Measurements from ENCODE around the gene CD3D. TPM values are rescaled to one million over a fixed set of nuclear protein-coding genes. Genes with fewer than 3 reads are reported as not detected.

The CD3D gene
- total RNA-seq, 4 donors from 2014 or later: 15.4 to 26.6 (median 21.1) TPM

- DNase-seq: peak in 2 of 3 donors; percentile 59 to 77
- H3K36me3 ChIP-seq: no peaks in the 10 kb centered on the region
- no peaks in the 10 kb centered on the region for H3K4me1 ChIP-seq
- no peaks in the 10 kb centered on the region for H3K27me3 ChIP-seq
- no peaks in the 10 kb centered on the region for H3K9me3 ChIP-seq
- peak within 1 kb of the TSS; percentile 42 to 76 (median 69) for H3K27ac ChIP-seq
- TF ChIP-seq POLR2A (IDR thresholded peaks at IDR 0.05): peak; percentile 19 to 37
- TF ChIP-seq, protein P1, sequence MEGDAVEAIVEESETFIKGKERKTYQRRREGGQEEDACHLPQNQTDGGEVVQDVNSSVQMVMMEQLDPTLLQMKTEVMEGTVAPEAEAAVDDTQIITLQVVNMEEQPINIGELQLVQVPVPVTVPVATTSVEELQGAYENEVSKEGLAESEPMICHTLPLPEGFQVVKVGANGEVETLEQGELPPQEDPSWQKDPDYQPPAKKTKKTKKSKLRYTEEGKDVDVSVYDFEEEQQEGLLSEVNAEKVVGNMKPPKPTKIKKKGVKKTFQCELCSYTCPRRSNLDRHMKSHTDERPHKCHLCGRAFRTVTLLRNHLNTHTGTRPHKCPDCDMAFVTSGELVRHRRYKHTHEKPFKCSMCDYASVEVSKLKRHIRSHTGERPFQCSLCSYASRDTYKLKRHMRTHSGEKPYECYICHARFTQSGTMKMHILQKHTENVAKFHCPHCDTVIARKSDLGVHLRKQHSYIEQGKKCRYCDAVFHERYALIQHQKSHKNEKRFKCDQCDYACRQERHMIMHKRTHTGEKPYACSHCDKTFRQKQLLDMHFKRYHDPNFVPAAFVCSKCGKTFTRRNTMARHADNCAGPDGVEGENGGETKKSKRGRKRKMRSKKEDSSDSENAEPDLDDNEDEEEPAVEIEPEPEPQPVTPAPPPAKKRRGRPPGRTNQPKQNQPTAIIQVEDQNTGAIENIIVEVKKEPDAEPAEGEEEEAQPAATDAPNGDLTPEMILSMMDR (IDR thresholded peaks at IDR 0.05): no peak
- peak within 1 kb of the TSS; percentile 26 to 42 (median 30) for H3K4me3 ChIP-seq
These were observed 1.5 kb upstream of the CD3D start, which contains the start of gene CD3G for GRCh38 chr11:118343981-118344515. TSS of gene CD3G (plus strand) at chr11:118344344. CDS start at chr11:118344424, 80 bp downstream.

DNA sequence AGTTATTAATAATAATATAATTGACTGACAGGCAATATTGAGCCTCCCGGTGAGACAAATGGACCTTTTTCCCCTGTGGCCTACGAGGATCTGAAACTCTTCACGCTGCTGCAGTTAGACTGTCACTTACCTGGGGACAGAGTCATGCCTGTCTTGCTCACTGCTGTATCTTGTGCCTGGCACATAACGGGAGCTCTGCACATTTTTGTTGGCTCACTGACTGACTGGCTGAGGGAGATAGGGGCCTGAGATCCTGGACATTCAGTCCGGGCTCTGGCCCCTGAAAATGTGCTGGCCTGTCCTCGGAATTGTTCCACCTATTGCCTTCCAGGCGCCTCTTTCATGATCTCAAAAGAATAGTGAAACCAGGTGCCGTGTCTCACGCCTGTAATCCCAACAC is 743 bp upstream of the CD3D start:
- H3K4me3 ChIP-seq: peak overlapping the region in 2 of 4 donors; percentile 28 to 33
- H3K9me3 ChIP-seq: no peaks in the 10 kb centered on the region
- peaks cover 0 to 6% (median 0%) of the 10 kb centered on the region in 4 donors for H3K4me1 ChIP-seq
- H3K27me3 ChIP-seq: no peaks in the 10 kb centered on the region
- no peaks in the 10 kb centered on the region for H3K36me3 ChIP-seq
- no peak for DNase-seq
- TF ChIP-seq, protein P1 (IDR thresholded peaks at IDR 0.05): no peak
- TF ChIP-seq POLR2A (IDR thresholded peaks at IDR 0.05): no peak
- H3K27ac ChIP-seq: peak overlapping the region; percentile 42 to 76 (median 69)

DNA sequence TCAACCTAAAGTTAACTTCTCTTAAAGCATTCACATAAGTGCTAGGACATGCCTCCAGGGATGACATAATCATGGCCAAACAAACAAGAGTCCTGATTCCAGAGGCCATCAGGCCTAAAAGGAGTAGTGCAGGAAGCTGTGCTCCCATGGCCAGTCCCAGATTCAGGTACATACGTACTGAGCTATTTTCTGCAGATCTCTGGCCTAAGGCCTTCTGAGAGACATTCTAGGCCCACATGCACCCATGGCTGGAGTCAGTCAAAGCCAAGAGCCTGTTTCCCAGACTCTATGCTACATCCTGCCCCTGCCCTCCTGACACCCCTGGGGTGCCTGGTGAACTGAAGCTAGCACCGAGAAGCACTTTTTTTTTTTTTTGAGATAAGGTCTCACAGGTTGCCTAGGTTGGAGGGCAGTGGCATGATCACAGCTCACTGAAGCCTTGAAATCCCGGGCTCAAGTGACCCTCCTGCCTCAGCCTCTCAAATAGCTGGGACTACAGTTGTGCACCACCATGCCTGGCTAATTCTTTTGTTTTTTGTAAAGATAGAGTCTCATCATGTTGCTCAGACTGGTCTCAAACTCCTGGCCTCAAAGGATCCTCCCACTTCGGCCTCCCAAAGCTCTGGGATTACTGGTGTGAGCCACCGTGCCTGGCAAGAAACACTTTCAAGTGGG is 553 bp downstream of the CD3D start:
- H3K27me3 ChIP-seq: no peaks in the 10 kb centered on the region
- DNase-seq: no peak
- H3K4me3 ChIP-seq: peak overlapping the region; percentile 28 to 37 (median 34)
- TF ChIP-seq, protein P1 (IDR thresholded peaks at IDR 0.05): no peak
- no peak for TF ChIP-seq POLR2A (IDR thresholded peaks at IDR 0.05)
- H3K9me3 ChIP-seq: no peaks in the 10 kb centered on the region
- H3K27ac ChIP-seq: peak overlapping the region; percentile 42 to 76 (median 69)
- no peaks in the 10 kb centered on the region for H3K36me3 ChIP-seq
- peaks cover 0 to 9% (median 0%) of the 10 kb centered on the region in 4 donors for H3K4me1 ChIP-seq

GRCh38 chr11:118341261-118341660 is 1.2 kb downstream of the CD3D start:
- Histone ChIP-seq H3K9me3 (no peaks in the 10 kb centered on the region), H3K27me3 (no peaks in the 10 kb centered on the region), H3K4me3 (peak overlapping the region; percentile 28 to 37 (median 34)), H3K27ac (peak overlapping the region; percentile 42 to 76 (median 69)), H3K36me3 (no peaks in the 10 kb centered on the region), H3K4me1 (peaks cover 0 to 9% (median 0%) of the 10 kb centered on the region in 4 donors)
- no peak for DNase-seq
- TF ChIP-seq, protein P1 (IDR thresholded peaks at IDR 0.05): no peak
- no peak for TF ChIP-seq POLR2A (IDR thresholded peaks at IDR 0.05)

DNA sequence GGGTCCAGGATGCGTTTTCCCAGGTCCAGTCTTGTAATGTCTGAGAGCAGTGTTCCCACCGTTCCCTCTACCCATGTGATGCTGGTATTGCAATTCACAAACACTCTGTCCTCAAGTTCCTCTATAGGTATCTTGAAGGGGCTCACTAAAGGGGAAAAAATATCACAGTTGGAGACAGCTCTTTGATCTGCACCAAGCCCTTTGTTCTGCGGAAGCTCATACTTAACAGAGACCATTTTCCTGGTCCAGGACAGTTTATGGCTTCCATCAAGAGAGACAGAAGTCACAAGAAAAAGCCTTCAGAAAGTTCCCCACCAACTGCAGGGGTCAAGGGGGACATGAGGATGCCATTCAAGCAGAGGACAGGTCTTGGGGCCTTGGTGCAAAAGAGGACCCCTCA is 2.1 kb downstream of the CD3D start:
- no peak for DNase-seq
- H3K27ac ChIP-seq: peak overlapping the region; percentile 42 to 75 (median 69)
- no peaks in the 10 kb centered on the region for H3K27me3 ChIP-seq
- peak overlapping the region in 3 of 4 donors; percentile 33 to 37 (median 35) for H3K4me3 ChIP-seq
- no peaks in the 10 kb centered on the region for H3K9me3 ChIP-seq
- peaks cover 0 to 9% (median 0%) of the 10 kb centered on the region in 4 donors for H3K4me1 ChIP-seq
- H3K36me3 ChIP-seq: no peaks in the 10 kb centered on the region
- TF ChIP-seq, protein P1 (IDR thresholded peaks at IDR 0.05): no peak
- no peak for TF ChIP-seq POLR2A (IDR thresholded peaks at IDR 0.05)
